GM15510 (cell line): ENCODE results near the gene SDR42E2.

Experiments
- POLR2A ChIP-seq: IDR thresholded peaks from 3 replicates; pipeline ENCODE4 v1.6.1; 2011; ENCODE audit warnings: borderline replicate concordance; ENCODE audit not compliant: insufficient read length; ENCODE audit errors: extremely low read depth

Gene SDR42E2

GRCh38 chr16:22214402-22214801, 52.1 kb downstream of the SDR42E2 start:
- TF ChIP-seq POLR2A = no peak

- TF ChIP-seq POLR2A = no peak
Observed at GRCh38 chr16:22214889-22215288, 52.6 kb downstream of the SDR42E2 start.

GRCh38 chr16:22216191-22216831, 54.0 kb downstream of the SDR42E2 start:
- no peak for TF ChIP-seq POLR2A

- TF ChIP-seq POLR2A = no peak
Observed at GRCh38 chr16:22217890-22218730, 55.8 kb downstream of the SDR42E2 start.

GRCh38 chr16:22219389-22220068, 57.2 kb downstream of the SDR42E2 start:
- no peak for TF ChIP-seq POLR2A

GRCh38 chr16:22220069-22220440, 57.7 kb downstream of the SDR42E2 start:
- no peak for TF ChIP-seq POLR2A

GRCh38 chr16:22220714-22221113, 58.4 kb downstream of the SDR42E2 start:
- TF ChIP-seq POLR2A = no peak

- no peak for TF ChIP-seq POLR2A
Observed at GRCh38 chr16:22222006-22222405, 59.7 kb downstream of the SDR42E2 start.

- no peak for TF ChIP-seq POLR2A
Observed at GRCh38 chr16:22222998-22223397, 60.7 kb downstream of the SDR42E2 start.

GRCh38 chr16:22225060-22225459, 62.8 kb downstream of the SDR42E2 start:
- no peak for TF ChIP-seq POLR2A

- TF ChIP-seq POLR2A = no peak
Observed at GRCh38 chr16:22229889-22230288, 67.6 kb downstream of the SDR42E2 start.

- no peak for TF ChIP-seq POLR2A
Observed at GRCh38 chr16:22232277-22233036, 70.2 kb downstream of the SDR42E2 start.

- no peak for TF ChIP-seq POLR2A
Observed at GRCh38 chr16:22233037-22233372, 70.7 kb downstream of the SDR42E2 start.

- no peak for TF ChIP-seq POLR2A
Observed at GRCh38 chr16:22235839-22236745, 73.8 kb downstream of the SDR42E2 start.
